H54 (cell line): ENCODE results near the gene OSGEP.

Experiments used
- DNase-seq: peaks from one replicate; pipeline ENCODE4 v3.0.0; 2011; ENCODE audit warnings: low spot score, mixed read lengths; ENCODE audit not compliant: insufficient read length
- FAIRE-seq: peaks from 3 replicates; lab custom pipeline; 2011; peaks lifted over from hg19 to GRCh38; lab: Jason Lieb, UNC
- POLR2A ChIP-seq: IDR thresholded peaks from 2 replicates; pipeline ENCODE4 v1.6.1; 2011; ENCODE audit warnings: low read depth, mild to moderate bottlenecking, low read length

The OSGEP gene

DNA sequence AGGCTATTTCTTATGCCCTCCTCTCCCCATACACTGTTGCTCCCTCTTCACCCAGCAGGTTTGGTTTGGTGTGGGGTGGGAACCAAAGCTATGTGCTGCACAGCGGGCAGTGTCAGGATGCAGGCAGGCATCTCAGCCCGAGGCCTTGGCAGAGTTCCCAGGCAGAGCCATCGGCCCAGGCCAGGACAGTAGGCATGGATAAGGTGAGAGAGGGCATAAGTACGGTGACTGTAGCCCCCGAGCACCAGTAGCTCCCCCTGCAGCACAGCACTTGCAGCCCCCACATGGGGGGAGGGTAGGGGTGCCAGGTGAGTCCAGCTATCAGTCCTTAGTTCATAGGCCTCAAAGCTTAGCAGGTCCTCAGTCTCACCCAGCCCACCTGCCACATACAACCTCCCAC lies 25.8 kb downstream of the OSGEP start:
- no peak for FAIRE-seq

DNA sequence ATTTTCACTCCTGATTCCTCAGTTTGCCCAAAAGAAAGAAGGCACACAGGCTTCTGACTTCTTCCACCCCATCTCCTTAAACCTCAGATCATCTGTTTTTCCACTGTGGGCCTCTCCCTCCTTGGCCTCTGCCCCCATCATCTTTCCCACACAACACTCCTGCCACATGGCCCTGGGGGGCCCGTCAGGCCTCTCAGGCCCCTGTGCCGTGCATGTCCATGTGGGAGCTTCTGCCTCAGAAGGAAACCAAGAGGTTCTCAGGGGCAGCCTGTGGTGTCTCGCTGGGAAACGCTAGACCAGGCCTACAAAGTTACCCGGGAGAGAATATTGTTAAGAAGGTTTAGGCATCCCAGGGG lies 26.6 kb downstream of the OSGEP start:
- no peak for TF ChIP-seq POLR2A
- DNase-seq (no peak), FAIRE-seq (no peak)

More for the DNA sequence above, 25.8 kb downstream of the OSGEP start:
- no peak for TF ChIP-seq POLR2A
- DNase-seq: no peak

DNA sequence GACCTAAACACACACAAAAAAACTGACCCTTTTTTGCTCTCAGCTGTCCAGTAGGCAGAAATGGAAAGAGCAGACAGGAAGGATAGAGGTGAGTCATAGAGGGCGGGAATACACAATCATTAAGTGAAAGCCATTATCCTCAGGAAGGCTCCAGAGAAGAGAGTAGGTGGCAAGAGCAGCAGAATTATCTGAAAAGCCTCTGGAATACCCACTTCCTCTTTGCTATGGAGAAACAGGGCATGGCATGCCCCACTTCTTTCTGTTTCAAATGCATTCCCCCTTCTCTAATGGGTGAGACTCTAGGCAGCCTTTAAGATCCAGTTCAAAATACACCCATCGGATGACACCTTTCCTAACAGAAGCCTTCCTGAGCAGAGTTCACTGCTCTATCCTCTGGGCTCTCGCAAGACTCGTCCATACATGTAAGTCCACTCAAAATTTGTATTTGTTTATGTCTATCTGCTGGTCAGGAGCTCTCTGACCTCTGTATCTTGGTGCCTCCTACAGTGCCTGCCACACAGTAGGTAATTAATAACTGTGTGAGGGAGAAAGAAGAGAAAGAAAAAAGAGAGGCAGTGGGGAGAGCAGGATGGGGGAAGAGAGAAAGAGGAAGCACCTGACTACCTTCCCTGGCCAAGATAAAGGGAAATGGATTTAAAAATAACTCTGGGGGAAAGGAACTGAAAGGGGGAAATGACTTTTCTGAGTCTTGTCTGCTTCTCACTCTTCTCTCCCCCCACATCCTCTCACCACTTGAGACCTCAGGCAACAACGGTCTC lies 27.2 kb downstream of the OSGEP start:
- TF ChIP-seq POLR2A: no peak
- DNase-seq: peak; percentile 12
- no peak for FAIRE-seq

DNA sequence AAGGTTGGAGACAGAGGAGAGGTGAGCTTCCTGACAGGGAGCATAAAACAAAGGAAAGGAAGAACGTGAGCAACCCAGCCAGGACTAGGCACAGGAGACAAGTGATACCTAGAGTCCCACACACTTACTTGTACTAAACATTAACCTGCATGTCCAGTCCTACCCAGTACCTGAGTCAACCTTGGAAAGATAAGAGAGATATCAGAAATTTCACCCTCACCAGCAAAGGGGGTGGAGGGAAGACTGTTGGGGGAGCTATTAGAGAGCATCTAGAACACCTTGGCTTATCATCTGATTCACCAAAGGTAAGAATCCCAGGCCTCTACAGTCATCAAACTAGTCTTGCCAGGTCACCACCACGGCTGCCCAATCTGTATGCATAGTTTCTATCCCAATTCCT lies 29.8 kb downstream of the OSGEP start:
- DNase-seq (no peak), FAIRE-seq (no peak)
- TF ChIP-seq POLR2A: no peak

- TF ChIP-seq POLR2A: no peak
- FAIRE-seq (no peak), DNase-seq (no peak)
Observed at GRCh38 chr14:20422886-20423285, 31.7 kb downstream of the OSGEP start.

GRCh38 chr14:20421267-20421666 lies 33.3 kb downstream of the OSGEP start:
- DNase-seq (no peak), FAIRE-seq (no peak)
- no peak for TF ChIP-seq POLR2A

GRCh38 chr14:20419419-20419818 lies 35.2 kb downstream of the OSGEP start:
- FAIRE-seq (no peak), DNase-seq (no peak)
- no peak for TF ChIP-seq POLR2A

DNA sequence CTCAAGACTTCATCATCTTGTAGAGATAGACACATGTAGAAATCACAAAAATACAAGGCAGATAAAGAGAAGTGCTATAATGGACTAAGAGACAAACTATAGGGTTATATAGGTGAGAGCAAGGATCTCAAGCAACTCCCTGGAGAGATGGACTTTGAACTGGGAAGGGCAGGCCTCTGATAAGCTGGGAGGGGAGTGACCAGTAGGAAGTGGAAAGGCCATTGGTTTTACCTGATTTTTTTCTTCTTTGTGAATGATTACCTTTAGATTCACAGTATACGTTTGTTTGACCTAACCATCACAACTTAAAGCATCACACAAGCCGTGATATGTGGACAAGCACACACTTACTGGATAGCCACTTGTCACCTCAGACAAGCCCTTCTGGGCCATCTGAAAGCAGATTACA lies 36.1 kb downstream of the OSGEP start:
- TF ChIP-seq POLR2A: no peak
- FAIRE-seq (no peak), DNase-seq (no peak)

- DNase-seq (no peak), FAIRE-seq (no peak)
- no peak for TF ChIP-seq POLR2A
Observed at GRCh38 chr14:20417250-20418186, 37.1 kb downstream of the OSGEP start.

- TF ChIP-seq POLR2A: no peak
- FAIRE-seq: no peak
Observed at GRCh38 chr14:20416223-20416622, 38.4 kb downstream of the OSGEP start.

GRCh38 chr14:20415782-20416206 lies 38.8 kb downstream of the OSGEP start:
- TF ChIP-seq POLR2A: no peak
- FAIRE-seq (no peak), DNase-seq (no peak)

More at GRCh38 chr14:20416223-20416622, 38.4 kb downstream of the OSGEP start:
- no peak for DNase-seq

DNA sequence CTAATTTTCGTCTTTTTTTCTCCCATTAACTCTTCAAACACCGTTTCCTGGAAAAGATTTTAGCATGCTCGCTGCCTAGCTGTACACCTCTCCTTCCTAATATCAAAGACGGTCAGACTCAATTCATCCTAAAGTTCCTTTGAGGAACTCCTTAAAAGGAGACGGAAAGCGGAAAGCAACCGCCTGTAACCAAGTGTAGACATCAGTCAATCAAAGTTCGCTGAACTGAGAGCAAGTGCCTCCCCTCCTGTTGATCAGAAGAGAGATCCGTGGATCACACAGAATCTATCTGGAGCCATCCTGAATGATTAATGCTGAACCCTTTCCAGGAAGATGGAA lies 40.9 kb downstream of the OSGEP start:
- no peak for FAIRE-seq
- no peak for TF ChIP-seq POLR2A
- DNase-seq: no peak

DNA sequence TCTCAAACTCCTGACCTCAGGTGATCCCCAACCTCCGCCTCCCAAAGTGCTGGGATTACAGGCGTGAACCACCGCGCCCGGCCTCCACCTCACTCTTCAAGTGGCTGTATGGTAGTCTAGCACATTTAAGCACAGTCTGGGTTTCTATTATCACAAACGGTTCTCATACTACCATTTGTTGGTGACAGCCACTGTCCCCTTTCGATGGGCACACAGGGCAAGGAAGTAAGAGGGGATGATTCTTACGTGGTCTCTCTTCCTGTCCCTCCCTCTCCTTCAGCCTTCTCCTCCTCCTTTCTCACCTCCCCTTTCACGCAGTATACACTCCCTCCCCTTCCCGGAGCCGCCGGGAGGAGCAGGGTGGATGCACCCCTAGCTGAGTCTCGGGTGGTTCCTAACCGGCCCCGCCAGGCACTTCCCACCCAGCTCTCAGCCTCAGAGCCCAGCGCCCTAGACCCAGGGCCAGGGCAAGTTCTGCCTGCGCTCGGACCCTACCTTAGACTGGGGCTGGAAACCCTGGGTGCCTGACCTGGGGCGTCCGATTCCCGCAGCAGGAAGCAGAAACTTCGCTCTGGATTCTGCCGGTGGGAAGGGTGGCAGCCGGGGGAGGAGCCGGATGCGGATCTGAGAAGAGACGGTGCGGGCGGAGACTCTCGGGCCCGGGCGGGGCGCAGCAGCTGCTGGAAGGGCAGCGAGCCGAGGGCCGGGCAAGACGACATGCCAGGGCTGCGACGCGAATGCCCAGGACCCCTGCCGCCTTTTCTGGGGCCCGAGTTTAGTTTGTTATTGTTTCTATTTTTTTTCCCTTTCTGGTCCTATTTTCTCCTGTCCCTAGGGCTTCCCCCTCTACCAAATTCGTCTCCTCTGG lies 41.5 kb downstream of the OSGEP start, which contains the start of gene TEP1:
TEP1 (minus strand) TSS at position 626 of the 868 bp plus-strand sequence. CDS start 5,062 bp downstream, outside the sequence.
- TF ChIP-seq POLR2A: peak; percentile 54
- FAIRE-seq (no peak), DNase-seq (peak; percentile 27)
